HCT116 (cell line): ENCODE results near the gene DAZAP1.

Experiments
- ATF3 ChIP-seq: IDR thresholded peaks from 2 replicates; pipeline ENCODE4 v1.6.1; 2012
- CTCF ChIP-seq, 3 experiments: fragments of 200-600 bp in 1 of 3; sonication (generic) in 1 of 3; IDR thresholded peaks in 2 of 3; conservative IDR thresholded peaks in 1 of 3; 2 replicates each; pipeline ENCODE4 v1.5.1; 2012 to 2017; ENCODE audit warnings: low read depth in 2 of 3, low read length in 2 of 3, antibody characterized with exemption in 1 of 3, borderline replicate concordance in 1 of 3, control low read depth in 1 of 3, mild to moderate bottlenecking in 1 of 3, mixed read lengths in 1 of 3, mixed run types in 1 of 3, moderate library complexity in 1 of 3; ENCODE audit not compliant: insufficient read depth in 1 of 3
- POLR2AphosphoS5 ChIP-seq: IDR thresholded peaks from 2 replicates; pipeline ENCODE4 v1.6.1; 2011; ENCODE audit warnings: mild to moderate bottlenecking, low read depth, low read length, moderate library complexity
- SIN3A ChIP-seq: IDR thresholded peaks from 2 replicates; pipeline ENCODE4 v1.6.1; 2012; ENCODE audit warnings: low read depth
- SP1 ChIP-seq: IDR thresholded peaks from 2 replicates; pipeline ENCODE4 v1.6.1; 2012; ENCODE audit warnings: low read depth
- ZFX ChIP-seq: fragments of 450-650 bp; IDR thresholded peaks from 2 replicates; pipeline ENCODE4 v1.6.1; 2017

- no peak for TF ChIP-seq CTCF (IDR thresholded peaks at IDR 0.05 in 2 of 3, conservative IDR thresholded peaks at IDR 0.05 in 1 of 3; ENCODE audit: borderline replicate concordance in 1 of 3, insufficient read depth in 1 of 3, low read depth in 2 of 3, low read length in 2 of 3)
- TF ChIP-seq ZFX, result no peak
- TF ChIP-seq SIN3A, result no peak
- TF ChIP-seq ATF3, result no peak
- TF ChIP-seq POLR2AphosphoS5, result no peak
- TF ChIP-seq SP1, result no peak
Measured at GRCh38 chr19:1417145-1417544, 9.8 kb downstream of the DAZAP1 start.
